GM12801 (cell line): Measurements from ENCODE around the gene VIPR2.

Experiments used
- CTCF ChIP-seq: IDR thresholded peaks from one replicate; pipeline ENCODE4 v1.5.1; 2011; ENCODE audit warnings: control low read depth; ENCODE audit not compliant: insufficient read length; ENCODE audit errors: extremely low read depth

VIPR2 gene

GRCh38 chr7:159112136-159113011 is 32.3 kb downstream of the VIPR2 start:
- TF ChIP-seq CTCF: no peak

- TF ChIP-seq CTCF: no peak
Observed at GRCh38 chr7:159109653-159110035, 35.0 kb downstream of the VIPR2 start.

- TF ChIP-seq CTCF: no peak
Observed at GRCh38 chr7:159108941-159109652, 35.6 kb downstream of the VIPR2 start.

GRCh38 chr7:159108491-159108890 is 36.2 kb downstream of the VIPR2 start:
- no peak for TF ChIP-seq CTCF

GRCh38 chr7:159107161-159107892 is 37.3 kb downstream of the VIPR2 start:
- no peak for TF ChIP-seq CTCF

- TF ChIP-seq CTCF: no peak
Observed at GRCh38 chr7:159105832-159106811, 38.5 kb downstream of the VIPR2 start.
